Measurements from ENCODE around the gene EP300. TPM values are rescaled to one million over a fixed set of nuclear protein-coding genes. Genes with fewer than 3 reads are reported as not detected.
A peak's percentile ranks its signal among the peaks of the same experiment; 100 is the strongest.
"Not testable (repeated sequence)": the region's sequence is repeated elsewhere in the genome, so short reads cannot be mapped to it uniquely, and the experiment has no call there.

Gene EP300
- total RNA-seq, 1 donor from 2014 or later, result 66.5 TPM

DNA sequence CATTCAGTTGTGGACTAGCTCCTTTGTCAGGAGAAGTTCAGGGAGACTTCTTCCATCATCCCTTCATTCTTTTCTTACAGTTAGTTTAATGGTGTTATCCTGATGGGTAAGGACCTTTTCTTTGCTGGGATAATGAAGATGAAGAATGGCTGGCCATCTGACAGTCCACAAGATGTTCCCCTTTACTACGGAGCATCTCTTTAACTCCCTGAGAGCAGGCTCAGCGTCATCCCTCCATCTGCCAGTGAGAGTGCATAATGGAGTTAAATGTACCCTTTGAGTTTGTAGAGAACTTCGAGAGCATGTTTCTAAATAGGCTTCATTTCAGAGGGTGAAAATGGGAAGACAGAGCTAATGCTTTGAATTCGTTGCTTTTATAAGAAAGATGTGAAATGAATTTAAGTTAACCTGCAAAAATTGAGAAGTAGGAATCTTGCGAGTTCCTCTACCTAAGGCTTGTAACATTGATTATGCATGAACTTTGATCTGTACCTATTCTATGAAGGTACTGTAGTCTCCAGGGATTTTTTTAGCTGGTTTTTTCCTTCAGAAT, 1.7 kb downstream of the EP300 start:
- Mint-ChIP-seq H3K9me3 (no peaks in the 10 kb centered on the region), H3K36me3 (ENCODE audit: low read depth) (peaks cover 35% of the 10 kb centered on the region), H3K27me3 (ENCODE audit: low read depth) (no peaks in the 10 kb centered on the region), H3K4me3 (ENCODE audit: low read depth) (peak overlapping the region; percentile 99), H3K4me1 (ENCODE audit: low read depth) (peaks cover 38% of the 10 kb centered on the region), H3K27ac (peak overlapping the region; percentile 33)
- no peak for DNase-seq (ENCODE audit: low spot score)
- intact Hi-C loops (cut with micrococcal nuclease), result loop anchor here (5.0 kb wide), 1 partner anchor 193 kb away; the partner anchor contains the start of gene RANGAP1

DNA sequence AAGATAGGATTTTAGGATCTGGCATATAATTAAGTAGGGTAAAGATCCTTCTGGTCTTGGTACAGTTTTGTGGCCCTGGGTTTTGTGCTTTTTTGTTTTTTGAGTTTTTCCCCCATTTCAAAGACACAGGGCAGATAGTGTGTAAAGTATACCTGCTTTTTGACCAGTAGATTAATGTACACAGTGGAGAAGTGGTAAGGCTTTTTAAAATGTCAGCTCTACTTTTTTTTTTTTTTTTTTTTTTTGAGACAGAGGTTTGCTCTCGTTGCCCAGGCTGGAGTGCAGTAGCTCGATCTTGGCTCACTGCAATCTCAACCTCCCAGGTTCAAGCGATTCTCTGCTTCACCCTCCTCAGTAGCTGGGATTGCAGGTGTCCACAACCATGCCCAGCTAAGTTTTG, 4.0 kb downstream of the EP300 start:
- DNase-seq (ENCODE audit: low spot score), result no peak
- Mint-ChIP-seq H3K9me3 (no peaks in the 10 kb centered on the region), H3K27ac (no peak overlapping the region), H3K4me3 (ENCODE audit: low read depth) (peak overlapping the region; percentile 38), H3K27me3 (ENCODE audit: low read depth) (no peaks in the 10 kb centered on the region), H3K4me1 (ENCODE audit: low read depth) (peaks cover 46% of the 10 kb centered on the region), H3K36me3 (ENCODE audit: low read depth) (peaks cover 48% of the 10 kb centered on the region)
- intact Hi-C loops (cut with micrococcal nuclease), result no loop called here

DNA sequence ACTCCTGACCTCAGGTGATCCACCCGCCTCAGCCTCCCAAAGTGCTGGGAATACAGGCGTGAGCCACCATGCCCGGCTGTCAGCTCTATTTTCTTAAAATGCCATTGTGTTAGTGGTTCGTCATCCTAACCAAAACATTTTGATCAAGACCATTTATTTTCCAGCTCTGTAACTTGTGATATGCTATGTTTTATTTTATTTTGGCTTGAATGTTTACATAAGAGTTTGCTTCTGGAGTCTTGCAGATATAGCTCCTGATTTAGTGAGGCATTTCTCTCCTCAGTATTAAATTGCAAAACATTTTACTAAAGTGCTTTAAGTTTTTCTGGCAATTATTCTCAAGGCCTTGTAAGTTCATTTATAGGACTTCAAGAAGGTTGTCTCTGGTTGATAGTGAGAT, 4.4 kb downstream of the EP300 start:
- H3K36me3 Mint-ChIP-seq (ENCODE audit: low read depth), result peaks cover 49% of the 10 kb centered on the region
- intact Hi-C loops (cut with micrococcal nuclease), result no loop called here
- H3K9me3 Mint-ChIP-seq, result no peaks in the 10 kb centered on the region
- H3K27ac Mint-ChIP-seq, result no peak overlapping the region
- H3K4me1 Mint-ChIP-seq (ENCODE audit: low read depth), result peaks cover 46% of the 10 kb centered on the region
- no peaks in the 10 kb centered on the region for H3K27me3 Mint-ChIP-seq (ENCODE audit: low read depth)
- H3K4me3 Mint-ChIP-seq (ENCODE audit: low read depth), result no peak overlapping the region
- no peak for DNase-seq (ENCODE audit: low spot score)

DNA sequence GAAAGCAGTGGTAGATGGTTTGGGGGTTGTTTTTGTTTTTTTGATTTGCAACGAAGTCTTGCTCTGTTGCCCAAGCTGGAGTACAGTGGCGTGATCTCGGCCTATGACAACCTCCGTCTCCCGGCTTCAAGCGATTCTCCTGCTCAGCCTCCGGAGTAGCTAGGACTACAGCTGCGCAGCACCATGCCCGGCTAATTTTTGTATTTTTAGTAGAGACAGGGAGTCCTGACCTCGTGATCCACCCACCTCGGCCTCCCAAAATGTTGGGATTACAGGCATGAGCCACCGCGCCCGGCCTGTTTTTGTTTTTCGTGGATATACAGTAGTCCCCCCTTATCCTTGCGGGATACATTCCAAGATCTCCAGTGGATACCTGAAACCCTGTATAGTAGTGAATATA, 6.6 kb downstream of the EP300 start:
- no peaks in the 10 kb centered on the region for H3K27me3 Mint-ChIP-seq (ENCODE audit: low read depth)
- no peaks in the 10 kb centered on the region for H3K9me3 Mint-ChIP-seq
- DNase-seq (ENCODE audit: low spot score), result no peak
- no peak overlapping the region for H3K4me3 Mint-ChIP-seq (ENCODE audit: low read depth)
- H3K27ac Mint-ChIP-seq, result no peak overlapping the region
- peaks cover 54% of the 10 kb centered on the region for H3K36me3 Mint-ChIP-seq (ENCODE audit: low read depth)
- H3K4me1 Mint-ChIP-seq (ENCODE audit: low read depth), result peaks cover 54% of the 10 kb centered on the region
- intact Hi-C loops (cut with micrococcal nuclease), result no loop called here

DNA sequence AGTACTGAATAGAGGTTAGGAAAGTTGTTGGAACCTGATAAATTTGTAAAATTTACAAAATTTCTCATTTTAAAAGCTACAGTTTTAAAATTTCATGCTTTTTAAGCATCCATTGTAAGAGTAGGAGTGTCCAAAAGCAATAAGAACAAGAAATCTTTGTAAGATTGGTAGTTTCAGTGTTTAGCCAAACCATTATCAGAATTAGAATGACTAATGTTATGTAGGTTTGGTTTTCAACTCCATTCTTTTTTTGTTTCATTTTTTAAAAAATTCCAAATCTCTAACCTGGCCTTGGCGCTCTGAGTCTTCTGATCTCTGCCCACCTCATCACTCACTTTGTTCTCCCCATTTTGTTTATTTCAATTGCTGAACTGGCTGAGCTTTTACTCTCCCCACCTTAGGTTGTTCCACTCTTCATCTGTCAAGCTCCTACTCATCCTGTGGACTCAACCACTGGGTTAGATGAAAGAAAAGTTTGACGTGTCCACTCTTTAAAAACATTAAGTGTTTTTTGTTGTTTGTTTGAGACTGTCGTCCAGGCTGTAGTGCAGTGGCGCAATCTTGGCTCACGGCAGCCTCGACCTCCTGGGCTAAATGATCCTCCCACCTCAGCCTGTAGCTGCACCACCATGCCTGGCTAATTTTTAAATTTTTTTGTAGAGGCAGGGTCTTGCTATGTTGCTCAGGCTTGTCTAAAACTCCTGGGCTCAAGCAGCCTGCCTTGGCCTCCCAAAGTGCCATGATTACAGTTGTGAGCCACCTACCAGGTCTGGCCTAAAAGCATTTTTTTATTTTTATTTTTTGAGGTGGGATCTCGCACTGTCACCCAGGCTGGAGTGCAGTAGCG, 14.0 kb downstream of the EP300 start:
- no peaks in the 10 kb centered on the region for H3K27me3 Mint-ChIP-seq (ENCODE audit: low read depth)
- peak overlapping the region; percentile 85 for H3K27ac Mint-ChIP-seq
- DNase-seq (ENCODE audit: low spot score), result no peak
- peaks cover 33% of the 10 kb centered on the region for H3K36me3 Mint-ChIP-seq (ENCODE audit: low read depth)
- no peak overlapping the region for H3K4me3 Mint-ChIP-seq (ENCODE audit: low read depth)
- peaks cover 27% of the 10 kb centered on the region for H3K4me1 Mint-ChIP-seq (ENCODE audit: low read depth)
- no peaks in the 10 kb centered on the region for H3K9me3 Mint-ChIP-seq
- intact Hi-C loops (cut with micrococcal nuclease), result loop anchor here (2.0 kb wide), 1 partner anchor 16 kb away; no protein-coding TSS in a partner anchor

DNA sequence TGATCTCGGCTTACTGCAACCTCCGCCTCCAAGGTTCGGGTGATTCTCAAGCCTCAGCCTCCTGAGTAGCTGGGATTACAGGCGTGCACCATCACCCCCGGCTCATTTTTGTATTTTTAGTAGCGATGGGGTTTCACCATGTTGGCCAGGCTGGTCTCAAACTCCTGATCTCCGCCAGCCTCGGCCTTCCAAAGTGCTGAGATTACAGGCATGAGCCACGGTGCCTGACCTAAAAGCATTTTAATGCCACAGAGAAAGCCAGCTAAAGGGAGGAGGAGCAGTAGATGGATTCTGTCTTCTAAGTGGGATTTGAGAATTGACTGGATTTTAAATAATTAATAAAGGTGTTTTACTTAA, 14.6 kb downstream of the EP300 start:
- H3K27me3 Mint-ChIP-seq (ENCODE audit: low read depth); H3K27ac Mint-ChIP-seq; H3K4me3 Mint-ChIP-seq (ENCODE audit: low read depth); H3K9me3 Mint-ChIP-seq; DNase-seq (ENCODE audit: low spot score): not testable (repeated sequence)
- intact Hi-C loops (cut with micrococcal nuclease), result loop anchor here (2.0 kb wide), 1 partner anchor 16 kb away; no protein-coding TSS in a partner anchor
- H3K36me3 Mint-ChIP-seq (ENCODE audit: low read depth), result peaks cover 34% of the 10 kb centered on the region
- peaks cover 27% of the 10 kb centered on the region for H3K4me1 Mint-ChIP-seq (ENCODE audit: low read depth)

DNA sequence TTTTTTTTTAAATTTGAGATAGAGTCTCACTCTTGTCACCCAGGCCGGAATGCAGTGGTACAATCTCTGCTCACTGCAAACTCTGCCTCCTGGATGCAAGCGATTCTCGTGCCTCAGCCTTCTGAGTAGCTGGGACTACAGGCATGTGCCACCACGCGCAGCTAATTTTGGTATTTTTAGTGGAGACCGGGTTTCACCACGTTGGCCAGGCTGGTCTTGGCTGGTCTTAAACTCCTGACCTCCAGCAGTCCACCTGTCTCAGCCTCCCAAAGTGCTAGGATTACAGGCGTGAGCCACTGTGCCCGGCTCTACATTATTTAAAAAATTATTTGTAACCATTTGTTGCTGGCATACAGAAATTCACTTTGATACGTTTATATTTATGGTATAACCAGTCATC, 18.6 kb downstream of the EP300 start:
- Mint-ChIP-seq H3K36me3 (ENCODE audit: low read depth) (peaks cover 40% of the 10 kb centered on the region), H3K4me1 (ENCODE audit: low read depth) (peaks cover 14% of the 10 kb centered on the region), H3K27ac (no peak overlapping the region), H3K9me3 (no peaks in the 10 kb centered on the region), H3K4me3 (ENCODE audit: low read depth) (no peak overlapping the region), H3K27me3 (ENCODE audit: low read depth) (no peaks in the 10 kb centered on the region)
- intact Hi-C loops (cut with micrococcal nuclease), result no loop called here
- DNase-seq (ENCODE audit: low spot score), result no peak

DNA sequence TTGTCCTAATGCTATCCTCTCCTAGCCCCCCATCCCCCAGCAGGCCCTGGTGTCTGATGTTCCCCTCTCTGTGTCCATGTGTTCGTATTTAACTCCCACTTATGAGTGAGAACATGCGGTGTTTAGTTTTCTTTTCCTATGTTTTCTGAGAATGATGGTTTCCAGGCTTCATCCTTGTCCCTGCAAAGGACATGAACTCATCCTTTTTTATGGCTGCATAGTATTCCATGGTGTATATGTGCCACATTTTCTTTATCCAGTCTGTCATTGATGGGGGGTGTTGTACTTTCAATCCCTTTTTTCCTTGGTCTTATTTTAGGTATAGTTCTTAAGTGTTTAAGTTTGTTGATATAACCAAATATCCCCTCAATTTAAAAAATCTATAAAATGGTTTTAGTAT, 23.9 kb downstream of the EP300 start:
- DNase-seq (ENCODE audit: low spot score), result no peak
- intact Hi-C loops (cut with micrococcal nuclease), result no loop called here
- Mint-ChIP-seq H3K4me1 (ENCODE audit: low read depth) (peaks cover 10% of the 10 kb centered on the region), H3K27me3 (ENCODE audit: low read depth) (no peaks in the 10 kb centered on the region), H3K27ac (no peak overlapping the region), H3K4me3 (ENCODE audit: low read depth) (no peak overlapping the region), H3K36me3 (ENCODE audit: low read depth) (peaks cover 71% of the 10 kb centered on the region), H3K9me3 (no peaks in the 10 kb centered on the region)

DNA sequence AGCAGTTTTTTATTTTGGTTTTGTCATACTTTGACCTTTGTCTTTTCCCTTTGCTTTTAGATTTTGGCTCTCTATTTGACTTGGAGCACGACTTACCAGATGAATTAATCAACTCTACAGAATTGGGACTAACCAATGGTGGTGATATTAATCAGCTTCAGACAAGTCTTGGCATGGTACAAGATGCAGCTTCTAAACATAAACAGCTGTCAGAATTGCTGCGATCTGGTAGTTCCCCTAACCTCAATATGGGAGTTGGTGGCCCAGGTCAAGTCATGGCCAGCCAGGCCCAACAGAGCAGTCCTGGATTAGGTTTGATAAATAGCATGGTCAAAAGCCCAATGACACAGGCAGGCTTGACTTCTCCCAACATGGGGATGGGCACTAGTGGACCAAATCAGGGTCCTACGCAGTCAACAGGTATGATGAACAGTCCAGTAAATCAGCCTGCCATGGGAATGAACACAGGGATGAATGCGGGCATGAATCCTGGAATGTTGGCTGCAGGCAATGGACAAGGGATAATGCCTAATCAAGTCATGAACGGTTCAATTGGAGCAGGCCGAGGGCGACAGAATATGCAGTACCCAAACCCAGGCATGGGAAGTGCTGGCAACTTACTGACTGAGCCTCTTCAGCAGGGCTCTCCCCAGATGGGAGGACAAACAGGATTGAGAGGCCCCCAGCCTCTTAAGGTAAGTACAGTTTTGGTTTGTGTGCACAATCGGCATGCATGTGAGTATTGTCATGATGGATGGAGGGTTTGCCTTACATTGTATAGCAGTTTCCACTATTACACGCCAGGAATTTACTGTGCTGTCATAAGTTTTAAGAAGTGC, 25.0 kb downstream of the EP300 start:
- H3K9me3 Mint-ChIP-seq, result no peaks in the 10 kb centered on the region
- intact Hi-C loops (cut with micrococcal nuclease), result no loop called here
- no peak overlapping the region for H3K27ac Mint-ChIP-seq
- peaks cover 76% of the 10 kb centered on the region for H3K36me3 Mint-ChIP-seq (ENCODE audit: low read depth)
- no peak overlapping the region for H3K4me3 Mint-ChIP-seq (ENCODE audit: low read depth)
- peaks cover 11% of the 10 kb centered on the region for H3K4me1 Mint-ChIP-seq (ENCODE audit: low read depth)
- no peak for DNase-seq (ENCODE audit: low spot score)
- no peaks in the 10 kb centered on the region for H3K27me3 Mint-ChIP-seq (ENCODE audit: low read depth)

DNA sequence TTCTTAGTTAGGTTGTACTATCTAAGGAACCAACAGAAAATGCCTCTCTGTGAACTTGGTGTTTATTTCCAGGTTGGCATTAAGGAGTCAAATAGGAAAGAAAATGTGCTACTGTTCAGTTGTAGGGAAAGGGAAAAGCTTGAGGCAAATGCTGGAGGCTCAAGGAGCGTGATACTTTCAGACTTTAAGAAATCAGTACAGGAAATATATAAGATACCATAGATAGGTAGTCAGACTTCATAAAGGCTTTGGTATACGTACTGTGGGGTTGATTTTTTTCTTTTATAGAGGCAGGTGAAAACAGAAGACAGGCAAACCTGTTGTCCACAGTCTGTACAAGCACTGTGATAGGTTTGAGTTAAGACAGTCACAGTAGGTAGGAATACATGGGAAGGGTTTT, 30.8 kb downstream of the EP300 start:
- no peak overlapping the region for H3K4me3 Mint-ChIP-seq (ENCODE audit: low read depth)
- H3K27me3 Mint-ChIP-seq (ENCODE audit: low read depth), result no peaks in the 10 kb centered on the region
- no peaks in the 10 kb centered on the region for H3K9me3 Mint-ChIP-seq
- no peak for DNase-seq (ENCODE audit: low spot score)
- peaks cover 63% of the 10 kb centered on the region for H3K36me3 Mint-ChIP-seq (ENCODE audit: low read depth)
- intact Hi-C loops (cut with micrococcal nuclease), result no loop called here
- H3K27ac Mint-ChIP-seq, result no peak overlapping the region
- H3K4me1 Mint-ChIP-seq (ENCODE audit: low read depth), result peaks cover 8% of the 10 kb centered on the region

DNA sequence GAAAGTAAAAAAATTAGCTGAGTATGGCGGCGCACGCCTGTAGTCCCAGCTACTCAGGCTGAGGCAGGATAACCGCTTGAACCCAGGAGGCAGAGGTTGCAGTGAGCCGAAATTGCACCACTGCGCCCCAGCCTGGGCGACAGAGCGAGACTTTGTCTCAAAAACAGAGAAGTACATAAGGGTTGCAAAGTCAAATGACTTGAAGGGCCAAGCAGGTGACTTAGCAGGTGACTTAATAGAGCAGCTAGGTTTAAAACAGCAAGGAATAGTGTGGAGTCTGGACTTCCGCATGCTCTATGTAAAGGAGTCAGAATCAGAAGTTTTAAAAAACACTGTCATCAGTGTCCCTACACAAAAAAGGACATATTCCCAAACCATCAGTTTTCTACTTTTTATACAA, 31.7 kb downstream of the EP300 start:
- H3K4me3 Mint-ChIP-seq (ENCODE audit: low read depth), result no peak overlapping the region
- no peak for DNase-seq (ENCODE audit: low spot score)
- H3K4me1 Mint-ChIP-seq (ENCODE audit: low read depth), result peaks cover 8% of the 10 kb centered on the region
- no peaks in the 10 kb centered on the region for H3K9me3 Mint-ChIP-seq
- H3K36me3 Mint-ChIP-seq (ENCODE audit: low read depth), result peaks cover 57% of the 10 kb centered on the region
- no peak overlapping the region for H3K27ac Mint-ChIP-seq
- no peaks in the 10 kb centered on the region for H3K27me3 Mint-ChIP-seq (ENCODE audit: low read depth)
- intact Hi-C loops (cut with micrococcal nuclease), result no loop called here

DNA sequence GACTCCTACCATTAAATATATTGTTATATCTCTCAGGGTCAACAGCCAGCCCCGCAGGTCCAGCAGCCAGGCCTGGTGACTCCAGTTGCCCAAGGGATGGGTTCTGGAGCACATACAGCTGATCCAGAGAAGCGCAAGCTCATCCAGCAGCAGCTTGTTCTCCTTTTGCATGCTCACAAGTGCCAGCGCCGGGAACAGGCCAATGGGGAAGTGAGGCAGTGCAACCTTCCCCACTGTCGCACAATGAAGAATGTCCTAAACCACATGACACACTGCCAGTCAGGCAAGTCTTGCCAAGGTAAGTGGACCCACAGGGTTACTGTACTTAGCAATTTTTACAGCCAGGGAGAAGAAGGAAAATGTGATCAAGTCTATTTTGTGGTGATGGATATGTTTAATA, 35.1 kb downstream of the EP300 start:
- no peaks in the 10 kb centered on the region for H3K27me3 Mint-ChIP-seq (ENCODE audit: low read depth)
- H3K36me3 Mint-ChIP-seq (ENCODE audit: low read depth), result peaks cover 56% of the 10 kb centered on the region
- H3K4me1 Mint-ChIP-seq (ENCODE audit: low read depth), result no peaks in the 10 kb centered on the region
- intact Hi-C loops (cut with micrococcal nuclease), result no loop called here
- H3K27ac Mint-ChIP-seq, result no peak overlapping the region
- no peak overlapping the region for H3K4me3 Mint-ChIP-seq (ENCODE audit: low read depth)
- DNase-seq (ENCODE audit: low spot score), result no peak
- no peaks in the 10 kb centered on the region for H3K9me3 Mint-ChIP-seq

DNA sequence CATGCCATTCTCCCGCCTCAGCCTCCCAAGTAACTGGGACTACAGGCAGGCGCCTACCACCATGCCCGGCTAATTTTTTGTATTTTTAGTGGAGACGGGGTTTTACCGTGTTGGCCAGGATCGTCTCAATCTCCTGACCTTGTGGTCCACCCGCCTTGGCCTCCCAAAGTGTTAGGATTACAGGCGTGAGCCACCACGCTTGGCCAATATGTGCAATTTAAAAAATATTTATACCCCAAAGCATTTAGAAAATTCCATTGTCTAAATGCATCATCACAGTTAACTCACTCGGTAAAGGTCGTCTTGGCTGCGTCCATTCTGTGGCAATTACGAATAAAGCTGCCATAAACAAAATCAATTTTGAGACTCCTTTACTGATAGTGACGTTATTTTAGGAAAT, 36.2 kb downstream of the EP300 start:
- intact Hi-C loops (cut with micrococcal nuclease), result no loop called here
- Mint-ChIP-seq H3K27me3 (ENCODE audit: low read depth) (no peaks in the 10 kb centered on the region), H3K4me1 (ENCODE audit: low read depth) (no peaks in the 10 kb centered on the region), H3K4me3 (ENCODE audit: low read depth) (no peak overlapping the region), H3K9me3 (no peaks in the 10 kb centered on the region), H3K36me3 (ENCODE audit: low read depth) (peaks cover 60% of the 10 kb centered on the region), H3K27ac (no peak overlapping the region)
- DNase-seq (ENCODE audit: low spot score), result no peak

All from activated T-helper 2 cell treated with anti-CD3 and anti-CD28 coated beads, Interferon-gamma antibody, Interleukin-2, Interleukin-4, amounts not matched to agents 10 μg/mL and 5 μg/mL and 100 μg/mL, durations not matched to agents 14 hours and 24 hours and 36 hours (primary cell).